SK-N-SH (cell line): ENCODE data around the gene STX11.

Experiments
- ELF1 ChIP-seq: IDR thresholded peaks from 2 replicates; pipeline ENCODE4 v1.4.0; 2012
- FOXM1 ChIP-seq: IDR thresholded peaks from 2 replicates; pipeline ENCODE4 v1.4.0; 2012; ENCODE audit warnings: low read depth, mild to moderate bottlenecking
- POLR2AphosphoS5 ChIP-seq: IDR thresholded peaks from 2 replicates; pipeline ENCODE4 v1.6.1; 2012; ENCODE audit warnings: low read depth, low read length
- SIN3A ChIP-seq: IDR thresholded peaks from 2 replicates; pipeline ENCODE4 v1.6.1; 2012; ENCODE audit warnings: low read depth, mild to moderate bottlenecking, low read length, moderate library complexity, borderline replicate concordance
- SMC3 ChIP-seq: IDR thresholded peaks from 2 replicates; pipeline ENCODE4 v1.6.1; 2012; ENCODE audit warnings: low read depth, low read length, improper control_type of control experiment
- TEAD4 ChIP-seq: IDR thresholded peaks from 2 replicates; pipeline ENCODE4 v1.4.0; 2012; ENCODE audit warnings: mild to moderate bottlenecking, borderline replicate concordance; ENCODE audit not compliant: insufficient read depth
- TF ChIP-seq, protein P1 (sequence below): fragments of 200-600 bp; sonication (generic); IDR thresholded peaks from 2 replicates; pipeline ENCODE4 v1.6.1; 2017; ENCODE audit warnings: antibody characterized with exemption, mild to moderate bottlenecking, moderate library complexity

DNA sequence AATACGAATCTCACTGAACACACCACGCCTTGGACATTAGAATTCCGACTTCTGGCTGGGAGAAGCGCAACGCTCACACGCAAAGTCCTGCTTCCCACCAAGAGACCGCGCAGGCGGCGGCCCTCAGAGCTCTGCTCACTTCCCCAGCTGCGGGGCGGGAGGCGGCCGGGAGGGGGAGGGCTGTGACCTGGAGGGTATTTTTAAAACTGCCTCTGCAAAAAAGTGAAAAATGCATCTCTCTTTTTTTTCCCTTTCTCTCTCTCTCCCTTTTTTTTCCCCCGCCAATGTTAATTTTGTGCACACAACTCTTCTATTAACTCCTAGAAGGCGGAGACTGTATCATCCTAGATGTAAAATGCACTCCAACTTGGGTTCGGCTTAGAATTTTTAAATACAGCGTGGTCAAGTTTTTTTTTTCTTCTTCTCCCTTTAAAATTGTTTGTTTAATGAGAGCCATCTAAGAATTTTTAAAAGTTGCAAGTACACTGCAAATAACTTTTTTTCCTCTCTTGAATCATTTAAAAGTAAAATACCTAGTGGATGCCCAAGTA lies 66.4 kb downstream of the STX11 start:
- TF ChIP-seq POLR2AphosphoS5 (no peak), ELF1 (no peak), TEAD4 (no peak), FOXM1 (no peak), SMC3 (0 out of 2 replicates have a peak, but pooled peaks have one; percentile 13), SIN3A (no peak)
- TF ChIP-seq, protein P1, sequence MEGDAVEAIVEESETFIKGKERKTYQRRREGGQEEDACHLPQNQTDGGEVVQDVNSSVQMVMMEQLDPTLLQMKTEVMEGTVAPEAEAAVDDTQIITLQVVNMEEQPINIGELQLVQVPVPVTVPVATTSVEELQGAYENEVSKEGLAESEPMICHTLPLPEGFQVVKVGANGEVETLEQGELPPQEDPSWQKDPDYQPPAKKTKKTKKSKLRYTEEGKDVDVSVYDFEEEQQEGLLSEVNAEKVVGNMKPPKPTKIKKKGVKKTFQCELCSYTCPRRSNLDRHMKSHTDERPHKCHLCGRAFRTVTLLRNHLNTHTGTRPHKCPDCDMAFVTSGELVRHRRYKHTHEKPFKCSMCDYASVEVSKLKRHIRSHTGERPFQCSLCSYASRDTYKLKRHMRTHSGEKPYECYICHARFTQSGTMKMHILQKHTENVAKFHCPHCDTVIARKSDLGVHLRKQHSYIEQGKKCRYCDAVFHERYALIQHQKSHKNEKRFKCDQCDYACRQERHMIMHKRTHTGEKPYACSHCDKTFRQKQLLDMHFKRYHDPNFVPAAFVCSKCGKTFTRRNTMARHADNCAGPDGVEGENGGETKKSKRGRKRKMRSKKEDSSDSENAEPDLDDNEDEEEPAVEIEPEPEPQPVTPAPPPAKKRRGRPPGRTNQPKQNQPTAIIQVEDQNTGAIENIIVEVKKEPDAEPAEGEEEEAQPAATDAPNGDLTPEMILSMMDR, result no peak
